ENCODE measurements around the gene LTF. TPM values are rescaled to one million over a fixed set of nuclear protein-coding genes. Genes with fewer than 3 reads are reported as not detected.
"Not testable (repeated sequence)": the region's sequence is repeated elsewhere in the genome, so short reads cannot be mapped to it uniquely, and the experiment has no call there.

LTF gene
- total RNA-seq, 1 experiment from 2014 or later, result not detected

GRCh38 chr3:46395210-46395661 is 69.5 kb downstream of the LTF start:
- H3K27me3 Mint-ChIP-seq (ENCODE audit: unreplicated experiment), result peaks cover 15% of the 10 kb centered on the region
- H3K9me3 Mint-ChIP-seq (ENCODE audit: low read depth, unreplicated experiment), result no peaks in the 10 kb centered on the region
- intact Hi-C loops (cut with micrococcal nuclease; ENCODE audit: unreplicated experiment), result no loop called here
- no peak overlapping the region for H3K4me3 Mint-ChIP-seq (ENCODE audit: low read depth, unreplicated experiment)
- TF ChIP-seq CTCF (IDR thresholded peaks at IDR 0.05; ENCODE audit: unreplicated experiment), result no peak
- CTCF ChIA-PET, result no interaction called here
- DNase-seq, result no peak
- BruUV-seq (replicated peaks), result no TSS peak
- peaks cover 8% of the 10 kb centered on the region for H3K4me1 Mint-ChIP-seq (ENCODE audit: low read depth, unreplicated experiment)
- no peaks in the 10 kb centered on the region for H3K36me3 Mint-ChIP-seq (ENCODE audit: insufficient read depth, unreplicated experiment)
- H3K27ac Mint-ChIP-seq (ENCODE audit: unreplicated experiment), result no peak overlapping the region

GRCh38 chr3:46393554-46394434 is 70.9 kb downstream of the LTF start:
- Mint-ChIP-seq H3K4me3 (ENCODE audit: low read depth, unreplicated experiment) (no peak overlapping the region), H3K4me1 (ENCODE audit: low read depth, unreplicated experiment) (peaks cover 8% of the 10 kb centered on the region), H3K27me3 (ENCODE audit: unreplicated experiment) (peaks cover 15% of the 10 kb centered on the region), H3K27ac (ENCODE audit: unreplicated experiment) (no peak overlapping the region), H3K9me3 (ENCODE audit: low read depth, unreplicated experiment) (no peaks in the 10 kb centered on the region), H3K36me3 (ENCODE audit: insufficient read depth, unreplicated experiment) (no peaks in the 10 kb centered on the region)
- CTCF ChIA-PET, result no interaction called here
- intact Hi-C loops (cut with micrococcal nuclease; ENCODE audit: unreplicated experiment), result no loop called here
- BruUV-seq (replicated peaks), result no TSS peak
- no peak for TF ChIP-seq CTCF (IDR thresholded peaks at IDR 0.05; ENCODE audit: unreplicated experiment)
- no peak for DNase-seq

GRCh38 chr3:46393011-46393410 is 71.7 kb downstream of the LTF start:
- intact Hi-C loops (cut with micrococcal nuclease; ENCODE audit: unreplicated experiment), result no loop called here
- BruUV-seq (replicated peaks), result no TSS peak
- peaks cover 8% of the 10 kb centered on the region for H3K4me1 Mint-ChIP-seq (ENCODE audit: low read depth, unreplicated experiment)
- no peak overlapping the region for H3K27ac Mint-ChIP-seq (ENCODE audit: unreplicated experiment)
- CTCF ChIA-PET, result no interaction called here
- H3K4me3 Mint-ChIP-seq (ENCODE audit: low read depth, unreplicated experiment), result no peak overlapping the region
- TF ChIP-seq CTCF (IDR thresholded peaks at IDR 0.05; ENCODE audit: unreplicated experiment), result no peak
- H3K9me3 Mint-ChIP-seq (ENCODE audit: low read depth, unreplicated experiment), result no peaks in the 10 kb centered on the region
- no peak for DNase-seq
- no peaks in the 10 kb centered on the region for H3K36me3 Mint-ChIP-seq (ENCODE audit: insufficient read depth, unreplicated experiment)
- peaks cover 15% of the 10 kb centered on the region for H3K27me3 Mint-ChIP-seq (ENCODE audit: unreplicated experiment)

- H3K9me3 Mint-ChIP-seq (ENCODE audit: low read depth, unreplicated experiment); H3K36me3 Mint-ChIP-seq (ENCODE audit: insufficient read depth, unreplicated experiment); DNase-seq; intact Hi-C loops (cut with micrococcal nuclease; ENCODE audit: unreplicated experiment); BruUV-seq (replicated peaks); H3K27ac Mint-ChIP-seq (ENCODE audit: unreplicated experiment); H3K4me3 Mint-ChIP-seq (ENCODE audit: low read depth, unreplicated experiment); CTCF ChIA-PET: not testable (repeated sequence)
- Mint-ChIP-seq H3K4me1 (ENCODE audit: low read depth, unreplicated experiment) (peaks cover 10% of the 10 kb centered on the region), H3K27me3 (ENCODE audit: unreplicated experiment) (peaks cover 15% of the 10 kb centered on the region)
Observed at GRCh38 chr3:46391526-46391925, 73.2 kb downstream of the LTF start.

GRCh38 chr3:46389306-46389705 is 75.4 kb downstream of the LTF start:
- CTCF ChIA-PET, result no interaction called here
- no peak overlapping the region for H3K27ac Mint-ChIP-seq (ENCODE audit: unreplicated experiment)
- BruUV-seq (replicated peaks), result no TSS peak
- no peak overlapping the region for H3K4me3 Mint-ChIP-seq (ENCODE audit: low read depth, unreplicated experiment)
- intact Hi-C loops (cut with micrococcal nuclease; ENCODE audit: unreplicated experiment), result loop anchor here (10.0 kb wide), 1 partner anchor 45 kb away; no protein-coding TSS in a partner anchor
- H3K36me3 Mint-ChIP-seq (ENCODE audit: insufficient read depth, unreplicated experiment), result peaks cover 6% of the 10 kb centered on the region
- DNase-seq, result no peak
- H3K9me3 Mint-ChIP-seq (ENCODE audit: low read depth, unreplicated experiment), result no peaks in the 10 kb centered on the region
- H3K27me3 Mint-ChIP-seq (ENCODE audit: unreplicated experiment), result peaks cover 13% of the 10 kb centered on the region
- peaks cover 17% of the 10 kb centered on the region for H3K4me1 Mint-ChIP-seq (ENCODE audit: low read depth, unreplicated experiment)
- no peak for TF ChIP-seq CTCF (IDR thresholded peaks at IDR 0.05; ENCODE audit: unreplicated experiment)

- BruUV-seq (replicated peaks); H3K27ac Mint-ChIP-seq (ENCODE audit: unreplicated experiment); DNase-seq; H3K36me3 Mint-ChIP-seq (ENCODE audit: insufficient read depth, unreplicated experiment); CTCF ChIA-PET; H3K4me3 Mint-ChIP-seq (ENCODE audit: low read depth, unreplicated experiment); H3K9me3 Mint-ChIP-seq (ENCODE audit: low read depth, unreplicated experiment): not testable (repeated sequence)
- intact Hi-C loops (cut with micrococcal nuclease; ENCODE audit: unreplicated experiment), result loop anchor here (10.0 kb wide), 1 partner anchor 46 kb away; no protein-coding TSS in a partner anchor
- Mint-ChIP-seq H3K4me1 (ENCODE audit: low read depth, unreplicated experiment) (peaks cover 21% of the 10 kb centered on the region), H3K27me3 (ENCODE audit: unreplicated experiment) (peaks cover 14% of the 10 kb centered on the region)
Observed at GRCh38 chr3:46388847-46389246, 75.9 kb downstream of the LTF start.

Measured in Calu3 (cell line).